ENCODE data around the gene BHLHA15. TPM values are rescaled to one million over a fixed set of nuclear protein-coding genes. Genes with fewer than 3 reads are reported as not detected.

Gene BHLHA15
- total and polyA plus RNA-seq, 2 of the 13 experiments (the other 11 are each of a cell fraction or from before 2014, with no cell fraction given) = 1.9 to 6.1 TPM

DNA sequence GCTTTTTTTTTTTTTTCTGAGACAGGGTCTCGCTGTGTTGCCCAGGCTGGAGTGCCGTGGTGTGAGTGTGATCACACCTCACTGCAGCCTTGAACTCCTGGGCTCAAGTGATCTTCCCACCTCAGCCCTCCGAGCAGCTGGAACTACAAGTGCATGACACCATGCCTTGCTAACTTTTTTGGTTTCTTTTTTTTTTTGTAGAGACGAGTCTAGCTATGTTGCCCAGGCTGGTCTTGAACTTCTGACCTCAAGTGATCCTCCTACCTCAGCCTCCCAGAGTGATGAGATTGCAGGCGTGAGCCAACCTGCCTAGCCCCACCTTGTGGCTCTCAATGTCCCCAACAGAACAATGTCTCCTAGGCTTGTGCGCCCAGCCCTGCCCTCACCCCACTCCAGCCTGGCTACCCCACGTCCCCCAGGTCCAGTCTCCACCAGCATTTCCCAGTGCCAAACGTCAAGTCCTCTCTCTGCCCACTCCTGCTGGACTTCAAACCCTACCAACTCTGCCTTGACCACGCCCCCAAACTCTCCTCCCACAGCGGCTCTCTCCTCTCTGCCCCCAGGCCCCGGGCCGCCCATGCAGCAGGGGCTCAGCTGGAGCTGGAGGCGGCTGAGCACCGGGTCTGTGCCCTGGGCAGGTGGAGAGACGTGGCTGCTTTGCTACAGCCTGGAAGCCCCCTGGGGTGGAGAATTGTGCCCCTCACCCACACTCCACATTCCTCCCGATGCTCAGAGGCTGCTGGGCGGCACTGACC lies 18.9 kb downstream of the BHLHA15 start (continued):
- TF ChIP-seq, protein P1, sequence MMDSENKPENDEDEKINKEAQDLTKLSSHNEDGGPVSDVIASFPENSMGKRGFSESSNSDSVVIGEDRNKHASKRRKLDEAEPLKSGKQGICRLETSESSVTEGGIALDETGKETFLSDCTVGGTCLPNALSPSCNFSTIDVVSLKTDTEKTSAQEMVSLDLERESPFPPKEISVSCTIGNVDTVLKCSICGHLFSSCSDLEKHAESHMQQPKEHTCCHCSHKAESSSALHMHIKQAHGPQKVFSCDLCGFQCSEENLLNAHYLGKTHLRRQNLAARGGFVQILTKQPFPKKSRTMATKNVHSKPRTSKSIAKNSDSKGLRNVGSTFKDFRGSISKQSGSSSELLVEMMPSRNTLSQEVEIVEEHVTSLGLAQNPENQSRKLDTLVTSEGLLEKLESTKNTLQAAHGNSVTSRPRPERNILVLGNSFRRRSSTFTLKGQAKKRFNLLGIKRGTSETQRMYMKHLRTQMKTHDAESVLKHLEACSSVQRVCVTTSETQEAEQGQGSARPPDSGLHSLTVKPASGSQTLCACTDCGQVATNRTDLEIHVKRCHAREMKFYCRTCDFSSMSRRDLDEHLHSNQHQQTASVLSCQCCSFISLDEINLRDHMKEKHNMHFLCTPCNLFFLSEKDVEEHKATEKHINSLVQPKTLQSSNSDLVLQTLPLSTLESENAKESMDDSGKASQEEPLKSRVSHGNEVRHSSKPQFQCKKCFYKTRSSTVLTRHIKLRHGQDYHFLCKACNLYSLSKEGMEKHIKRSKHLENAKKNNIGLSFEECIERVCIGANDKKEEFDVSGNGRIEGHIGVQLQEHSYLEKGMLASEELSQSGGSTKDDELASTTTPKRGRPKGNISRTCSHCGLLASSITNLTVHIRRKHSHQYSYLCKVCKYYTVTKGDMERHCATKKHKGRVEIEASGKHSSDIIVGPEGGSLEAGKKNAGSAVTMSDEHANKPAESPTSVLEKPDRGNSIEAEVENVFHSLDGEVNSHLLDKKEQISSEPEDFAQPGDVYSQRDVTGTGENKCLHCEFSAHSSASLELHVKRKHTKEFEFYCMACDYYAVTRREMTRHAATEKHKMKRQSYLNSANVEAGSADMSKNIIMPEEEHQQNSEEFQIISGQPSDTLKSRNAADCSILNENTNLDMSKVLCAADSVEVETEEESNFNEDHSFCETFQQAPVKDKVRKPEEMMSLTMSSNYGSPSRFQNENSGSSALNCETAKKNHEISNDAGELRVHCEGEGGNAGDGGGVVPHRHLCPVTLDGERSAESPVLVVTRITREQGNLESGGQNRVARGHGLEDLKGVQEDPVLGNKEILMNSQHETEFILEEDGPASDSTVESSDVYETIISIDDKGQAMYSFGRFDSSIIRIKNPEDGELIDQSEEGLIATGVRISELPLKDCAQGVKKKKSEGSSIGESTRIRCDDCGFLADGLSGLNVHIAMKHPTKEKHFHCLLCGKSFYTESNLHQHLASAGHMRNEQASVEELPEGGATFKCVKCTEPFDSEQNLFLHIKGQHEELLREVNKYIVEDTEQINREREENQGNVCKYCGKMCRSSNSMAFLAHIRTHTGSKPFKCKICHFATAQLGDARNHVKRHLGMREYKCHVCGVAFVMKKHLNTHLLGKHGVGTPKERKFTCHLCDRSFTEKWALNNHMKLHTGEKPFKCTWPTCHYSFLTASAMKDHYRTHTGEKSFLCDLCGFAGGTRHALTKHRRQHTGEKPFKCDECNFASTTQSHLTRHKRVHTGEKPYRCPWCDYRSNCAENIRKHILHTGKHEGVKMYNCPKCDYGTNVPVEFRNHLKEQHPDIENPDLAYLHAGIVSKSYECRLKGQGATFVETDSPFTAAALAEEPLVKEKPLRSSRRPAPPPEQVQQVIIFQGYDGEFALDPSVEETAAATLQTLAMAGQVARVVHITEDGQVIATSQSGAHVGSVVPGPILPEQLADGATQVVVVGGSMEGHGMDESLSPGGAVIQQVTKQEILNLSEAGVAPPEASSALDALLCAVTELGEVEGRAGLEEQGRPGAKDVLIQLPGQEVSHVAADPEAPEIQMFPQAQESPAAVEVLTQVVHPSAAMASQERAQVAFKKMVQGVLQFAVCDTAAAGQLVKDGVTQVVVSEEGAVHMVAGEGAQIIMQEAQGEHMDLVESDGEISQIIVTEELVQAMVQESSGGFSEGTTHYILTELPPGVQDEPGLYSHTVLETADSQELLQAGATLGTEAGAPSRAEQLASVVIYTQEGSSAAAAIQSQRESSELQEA (CRISPR knock-in tag; IDR thresholded peaks at IDR 0.05; ENCODE audit: not compliant biosample characterization) = no peak
- TF ChIP-seq SIN3B (IDR thresholded peaks at IDR 0.05; ENCODE audit: low read length) = no peak
- TF ChIP-seq, protein P2, sequence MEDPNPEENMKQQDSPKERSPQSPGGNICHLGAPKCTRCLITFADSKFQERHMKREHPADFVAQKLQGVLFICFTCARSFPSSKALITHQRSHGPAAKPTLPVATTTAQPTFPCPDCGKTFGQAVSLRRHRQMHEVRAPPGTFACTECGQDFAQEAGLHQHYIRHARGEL (CRISPR knock-in tag; IDR thresholded peaks at IDR 0.05) = no peak
- TF ChIP-seq ATRX (CRISPR knock-in tag; IDR thresholded peaks at IDR 0.05; ENCODE audit: borderline replicate concordance) = no peak
- TF ChIP-seq, protein P3, sequence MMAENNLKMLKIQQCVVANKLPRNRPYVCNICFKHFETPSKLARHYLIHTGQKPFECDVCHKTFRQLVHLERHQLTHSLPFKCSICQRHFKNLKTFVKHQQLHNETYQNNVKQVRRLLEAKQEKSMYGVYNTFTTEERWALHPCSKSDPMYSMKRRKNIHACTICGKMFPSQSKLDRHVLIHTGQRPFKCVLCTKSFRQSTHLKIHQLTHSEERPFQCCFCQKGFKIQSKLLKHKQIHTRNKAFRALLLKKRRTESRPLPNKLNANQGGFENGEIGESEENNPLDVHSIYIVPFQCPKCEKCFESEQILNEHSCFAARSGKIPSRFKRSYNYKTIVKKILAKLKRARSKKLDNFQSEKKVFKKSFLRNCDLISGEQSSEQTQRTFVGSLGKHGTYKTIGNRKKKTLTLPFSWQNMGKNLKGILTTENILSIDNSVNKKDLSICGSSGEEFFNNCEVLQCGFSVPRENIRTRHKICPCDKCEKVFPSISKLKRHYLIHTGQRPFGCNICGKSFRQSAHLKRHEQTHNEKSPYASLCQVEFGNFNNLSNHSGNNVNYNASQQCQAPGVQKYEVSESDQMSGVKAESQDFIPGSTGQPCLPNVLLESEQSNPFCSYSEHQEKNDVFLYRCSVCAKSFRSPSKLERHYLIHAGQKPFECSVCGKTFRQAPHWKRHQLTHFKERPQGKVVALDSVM (CRISPR knock-in tag; IDR thresholded peaks at IDR 0.05) = peak; percentile 84

Measured in HepG2 (cell line).